ENCODE data around the gene SPTLC1. TPM values are rescaled to one million over a fixed set of nuclear protein-coding genes. Genes with fewer than 3 reads are reported as not detected.

Gene SPTLC1
- total RNA-seq, 4 donors from 2014 or later = 50.0 to 57.8 (median 52.5) TPM

DNA sequence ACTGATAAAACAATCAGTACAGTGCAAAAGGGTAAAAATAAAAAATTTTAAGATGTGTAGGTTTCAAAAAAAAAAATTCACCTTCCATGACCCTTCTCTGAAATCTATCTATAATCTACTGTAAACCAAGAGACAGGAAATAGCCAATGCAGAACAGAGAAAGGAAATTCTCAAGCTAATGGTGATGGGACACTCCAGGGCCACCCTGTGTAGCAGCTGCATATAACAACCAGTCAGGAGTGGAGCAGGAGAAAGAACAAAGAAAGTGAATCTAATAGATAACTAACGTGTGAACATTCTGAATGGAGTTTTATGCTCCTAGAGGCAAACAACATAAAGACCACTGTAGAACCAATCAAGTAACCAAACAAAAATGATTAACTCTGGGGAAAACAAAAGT, 16.6 kb downstream of the SPTLC1 start:
- WGBS = 43% methylated on average over 1 of the region's 1 CpG
- H3K9me3 ChIP-seq = no peaks in the 10 kb centered on the region
- intact Hi-C loops (cut with DNase I) = no loop called here
- peak overlapping the region in 3 of 4 donors; percentile 35 to 49 (median 49) for H3K4me3 ChIP-seq
- H3K36me3 ChIP-seq = peaks cover 2 to 15% (median 8%) of the 10 kb centered on the region in 4 donors
- no peaks in the 10 kb centered on the region for H3K27me3 ChIP-seq
- TF ChIP-seq POLR2A (IDR thresholded peaks at IDR 0.05; ENCODE audit: low read depth) (no peak), CTCF (IDR thresholded peaks at IDR 0.05) (no peak), EP300 (IDR thresholded peaks at IDR 0.05) (no peak), POLR2AphosphoS5 (IDR thresholded peaks at IDR 0.05) (no peak)
- no peak for DNase-seq (ENCODE audit: extremely low spot score)
- H3K4me1 ChIP-seq = peaks cover 0 to 7% (median 0%) of the 10 kb centered on the region in 4 donors
- H3K27ac ChIP-seq (replicated peaks in 1 of 4) = peak overlapping the region in 1 of 4 donors; percentile 53

- H3K27me3 ChIP-seq = no peaks in the 10 kb centered on the region
- DNase-seq (ENCODE audit: extremely low spot score) = no peak
- H3K4me1 ChIP-seq = peaks cover 0 to 7% (median 0%) of the 10 kb centered on the region in 4 donors
- intact Hi-C loops (cut with DNase I) = no loop called here
- H3K27ac ChIP-seq (replicated peaks in 1 of 4) = peak overlapping the region; percentile 17 to 53 (median 42)
- peak overlapping the region; percentile 35 to 54 (median 49) for H3K4me3 ChIP-seq
- TF ChIP-seq POLR2A (IDR thresholded peaks at IDR 0.05; ENCODE audit: low read depth) (no peak), POLR2AphosphoS5 (IDR thresholded peaks at IDR 0.05) (peak; percentile 57 to 76), EP300 (IDR thresholded peaks at IDR 0.05) (peak; percentile 44)
- H3K9me3 ChIP-seq = no peaks in the 10 kb centered on the region
- peaks cover 0 to 9% (median 2%) of the 10 kb centered on the region in 4 donors for H3K36me3 ChIP-seq
- WGBS = 36% methylated on average over 24 of the region's 26 CpGs
These were observed 17.2 kb downstream of the SPTLC1 start for GRCh38 chr9:92097997-92098482.

- Histone ChIP-seq H3K4me3 (no peak overlapping the region), H3K36me3 (no peaks in the 10 kb centered on the region), H3K4me1 (peaks cover 0 to 7% (median 0%) of the 10 kb centered on the region in 4 donors), H3K27ac (replicated peaks in 1 of 4) (no peak overlapping the region), H3K9me3 (no peaks in the 10 kb centered on the region), H3K27me3 (no peaks in the 10 kb centered on the region)
- intact Hi-C loops (cut with DNase I) = no loop called here
- TF ChIP-seq EP300 (IDR thresholded peaks at IDR 0.05) (no peak), POLR2A (IDR thresholded peaks at IDR 0.05; ENCODE audit: low read depth) (no peak), CTCF (IDR thresholded peaks at IDR 0.05) (no peak), POLR2AphosphoS5 (IDR thresholded peaks at IDR 0.05) (no peak)
- no peak for DNase-seq (ENCODE audit: extremely low spot score)
- WGBS = 88% methylated on average over 1 of the region's 1 CpG
These were observed 20.0 kb downstream of the SPTLC1 start for GRCh38 chr9:92095236-92095635.

DNA sequence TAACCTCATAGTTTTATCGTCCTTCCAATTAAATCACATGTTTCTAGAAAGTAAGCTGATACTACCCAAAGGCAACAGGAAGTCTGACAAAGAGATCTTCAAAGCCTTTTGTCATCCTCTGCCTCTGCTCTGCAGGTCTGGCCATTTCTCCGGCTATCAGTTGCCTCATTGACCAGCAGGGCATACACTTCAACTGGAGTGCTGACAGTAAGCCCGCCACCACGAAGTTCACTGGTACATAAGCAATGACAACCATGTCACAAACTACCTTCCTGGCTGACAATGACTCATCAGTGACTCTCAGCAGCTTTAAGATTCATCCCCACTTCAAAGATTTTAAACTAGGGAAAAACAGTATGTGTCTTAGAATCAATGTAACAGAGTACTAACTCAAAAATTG, 20.6 kb downstream of the SPTLC1 start:
- WGBS = 82% methylated on average over 4 of the region's 4 CpGs
- no peak overlapping the region for H3K4me3 ChIP-seq
- DNase-seq (ENCODE audit: extremely low spot score) = no peak
- no peaks in the 10 kb centered on the region for H3K9me3 ChIP-seq
- intact Hi-C loops (cut with DNase I) = no loop called here
- TF ChIP-seq POLR2AphosphoS5 (IDR thresholded peaks at IDR 0.05) (no peak), POLR2A (IDR thresholded peaks at IDR 0.05; ENCODE audit: low read depth) (no peak), EP300 (IDR thresholded peaks at IDR 0.05) (no peak), CTCF (IDR thresholded peaks at IDR 0.05) (no peak)
- no peak overlapping the region for H3K27ac ChIP-seq (replicated peaks in 1 of 4)
- peaks cover 0 to 7% (median 0%) of the 10 kb centered on the region in 4 donors for H3K4me1 ChIP-seq
- no peaks in the 10 kb centered on the region for H3K36me3 ChIP-seq
- no peaks in the 10 kb centered on the region for H3K27me3 ChIP-seq

DNA sequence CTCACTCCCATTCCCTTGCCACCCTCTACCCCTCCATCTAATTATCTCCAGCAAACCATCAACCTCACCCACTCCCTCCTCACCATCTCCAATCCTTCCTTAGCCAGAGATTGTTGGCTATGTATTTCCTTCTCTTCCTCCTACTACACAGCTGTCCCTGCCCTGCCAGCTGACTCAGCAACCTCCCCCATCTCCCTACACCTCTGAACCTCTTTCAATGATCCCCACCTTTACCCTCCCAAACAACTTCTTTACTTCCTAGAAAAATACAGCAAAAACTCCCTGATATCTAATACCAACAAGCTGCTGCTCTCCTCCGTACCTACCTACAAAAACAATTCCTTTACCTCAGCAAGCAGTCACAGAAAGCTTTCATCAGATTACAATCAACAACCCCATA, 37.3 kb downstream of the SPTLC1 start:
- no peak overlapping the region for H3K27ac ChIP-seq (replicated peaks in 1 of 4)
- H3K27me3 ChIP-seq = no peaks in the 10 kb centered on the region
- intact Hi-C loops (cut with DNase I) = no loop called here
- no peaks in the 10 kb centered on the region for H3K9me3 ChIP-seq
- H3K36me3 ChIP-seq = peaks cover 14 to 84% (median 60%) of the 10 kb centered on the region in 4 donors
- DNase-seq (ENCODE audit: extremely low spot score) = no peak
- 97% methylated on average over 1 of the region's 1 CpG for WGBS
- TF ChIP-seq EP300 (IDR thresholded peaks at IDR 0.05) (no peak), CTCF (IDR thresholded peaks at IDR 0.05) (no peak), POLR2A (IDR thresholded peaks at IDR 0.05; ENCODE audit: low read depth) (no peak), POLR2AphosphoS5 (IDR thresholded peaks at IDR 0.05) (no peak)
- no peak overlapping the region for H3K4me3 ChIP-seq
- no peaks in the 10 kb centered on the region for H3K4me1 ChIP-seq
